ENCODE measurements around the gene SEMA3C.

SEMA3C gene

DNA sequence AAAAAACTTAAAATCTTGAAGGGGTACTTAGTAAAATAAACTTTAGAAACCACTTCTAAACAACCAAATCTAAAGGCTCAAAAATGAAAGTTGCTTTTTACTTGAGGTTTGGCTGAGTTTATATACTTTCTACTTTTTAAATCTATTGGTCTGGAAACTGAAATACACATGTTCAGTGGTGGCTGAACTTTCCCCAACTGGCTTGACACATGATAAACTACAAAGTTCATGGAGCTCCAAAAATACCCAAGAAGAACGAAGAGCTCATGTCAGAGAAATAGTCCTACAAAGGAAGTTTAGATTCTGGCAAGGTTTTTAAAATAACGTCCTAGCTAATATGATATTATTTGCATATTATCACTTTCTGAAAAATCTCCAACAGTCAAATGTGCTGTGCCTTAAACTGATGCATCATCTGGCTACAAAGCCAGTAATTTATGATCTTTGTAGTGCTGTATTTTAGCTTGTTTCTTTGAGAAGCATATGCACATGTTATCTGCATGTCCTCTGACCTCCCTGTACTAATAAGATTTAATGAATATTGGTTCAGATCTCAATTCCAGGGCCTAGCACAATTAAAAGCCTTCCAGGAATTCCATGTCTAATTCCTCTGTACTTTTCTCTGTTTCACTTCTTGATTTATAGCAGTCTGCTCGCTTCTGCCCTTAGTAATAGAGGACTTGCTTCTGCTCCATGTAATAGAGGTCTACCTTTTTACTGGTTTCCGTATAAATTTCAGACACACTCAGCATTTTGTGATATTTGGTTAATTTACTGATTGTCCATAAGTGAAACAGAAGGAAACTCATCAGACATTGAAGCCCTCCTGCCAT is 28.2 kb downstream of the SEMA3C start:
- Mint-ChIP-seq H3K27me3 (no peaks in the 10 kb centered on the region), H3K9me3 (peaks cover 6 to 7% of the 10 kb centered on the region in 2 donors), H3K4me3 (no peak overlapping the region), H3K27ac (no peak overlapping the region), H3K36me3 (ENCODE audit: insufficient read depth) (no peaks in the 10 kb centered on the region), H3K4me1 (ENCODE audit: low read depth in 2 of 2) (no peaks in the 10 kb centered on the region)
- no peak for ATAC-seq (replicated peaks)
- DNase-seq, result no peak

GRCh38 chr7:80889525-80889924 is 29.3 kb downstream of the SEMA3C start:
- no peak overlapping the region for H3K27ac Mint-ChIP-seq
- H3K4me3 Mint-ChIP-seq, result no peak overlapping the region
- DNase-seq (no peak), ATAC-seq (replicated peaks) (no peak)
- no peaks in the 10 kb centered on the region for H3K27me3 Mint-ChIP-seq
- H3K9me3 Mint-ChIP-seq, result peaks cover 4 to 6% of the 10 kb centered on the region in 2 donors
- no peaks in the 10 kb centered on the region for H3K4me1 Mint-ChIP-seq (ENCODE audit: low read depth in 2 of 2)
- H3K36me3 Mint-ChIP-seq (ENCODE audit: insufficient read depth), result no peaks in the 10 kb centered on the region

DNA sequence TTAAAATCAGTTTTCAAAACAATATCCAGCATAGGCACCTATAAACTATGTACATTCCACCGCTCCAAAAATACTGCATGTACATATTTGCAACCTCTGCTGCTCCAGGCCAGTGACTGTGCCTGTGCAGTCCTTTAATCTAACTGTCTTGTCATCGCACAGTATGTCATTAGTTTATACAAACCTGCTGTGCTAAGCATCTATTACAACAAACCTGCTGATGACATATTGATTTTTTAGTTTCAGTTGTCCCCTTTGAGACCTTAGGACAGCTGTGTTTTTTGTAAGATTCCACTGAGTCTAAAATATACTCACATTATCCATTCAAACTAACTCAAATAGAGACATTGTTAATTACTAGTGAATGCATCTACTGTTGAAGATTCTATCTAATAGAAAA is 33.1 kb downstream of the SEMA3C start:
- Mint-ChIP-seq H3K27ac (no peak overlapping the region), H3K36me3 (ENCODE audit: insufficient read depth) (no peaks in the 10 kb centered on the region), H3K4me1 (ENCODE audit: low read depth in 2 of 2) (no peaks in the 10 kb centered on the region), H3K4me3 (no peak overlapping the region), H3K9me3 (peaks cover 0 to 4% of the 10 kb centered on the region in 2 donors), H3K27me3 (no peaks in the 10 kb centered on the region)
- ATAC-seq (replicated peaks) (no peak), DNase-seq (no peak)

DNA sequence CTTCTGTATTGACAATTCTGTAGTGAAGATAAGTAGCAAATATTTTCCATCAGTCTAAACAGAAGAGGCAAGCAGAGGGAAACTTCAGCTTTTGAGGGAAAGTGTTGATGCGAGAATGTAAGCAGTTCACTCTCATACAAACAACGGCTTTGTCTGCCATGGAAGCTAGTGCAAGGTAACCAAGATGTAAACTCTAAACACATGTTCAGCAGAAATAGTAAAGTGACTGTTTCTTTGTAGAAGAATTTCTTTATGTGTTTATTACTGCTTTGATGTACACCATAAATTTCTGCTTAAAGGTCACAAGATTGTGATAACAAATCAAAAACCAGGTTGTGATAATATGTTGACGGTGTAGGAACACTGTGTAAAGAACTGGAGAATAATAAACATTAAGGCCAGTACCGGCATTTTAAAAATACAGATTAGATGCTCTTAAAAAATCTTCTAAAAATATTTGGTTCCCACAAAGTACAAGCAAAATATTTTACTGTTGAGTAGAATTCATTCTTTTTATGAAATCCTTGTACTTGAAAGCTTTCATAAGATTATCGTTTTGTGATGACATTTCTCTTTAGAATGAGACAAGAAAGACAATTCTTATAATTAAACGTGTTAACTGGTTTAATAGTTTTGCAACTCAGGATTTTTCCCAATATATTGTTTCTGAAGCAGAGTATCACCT is 34.2 kb downstream of the SEMA3C start:
- ATAC-seq (replicated peaks) (no peak), DNase-seq (no peak)
- Mint-ChIP-seq H3K9me3 (peaks cover 4 to 7% of the 10 kb centered on the region in 2 donors), H3K27me3 (no peaks in the 10 kb centered on the region), H3K27ac (no peak overlapping the region), H3K4me3 (no peak overlapping the region), H3K4me1 (ENCODE audit: low read depth in 2 of 2) (no peaks in the 10 kb centered on the region), H3K36me3 (ENCODE audit: insufficient read depth) (no peaks in the 10 kb centered on the region)

- Mint-ChIP-seq H3K27me3 (no peaks in the 10 kb centered on the region), H3K36me3 (ENCODE audit: insufficient read depth) (no peaks in the 10 kb centered on the region), H3K9me3 (peaks cover 6 to 16% of the 10 kb centered on the region in 2 donors), H3K27ac (no peak overlapping the region), H3K4me1 (ENCODE audit: low read depth in 2 of 2) (no peaks in the 10 kb centered on the region), H3K4me3 (no peak overlapping the region)
- ATAC-seq (replicated peaks), result no peak
- DNase-seq, result no peak
These were observed 35.5 kb downstream of the SEMA3C start for GRCh38 chr7:80883154-80884025.

GRCh38 chr7:80882213-80882801 is 36.5 kb downstream of the SEMA3C start:
- ATAC-seq (replicated peaks) (no peak), DNase-seq (no peak)
- Mint-ChIP-seq H3K36me3 (ENCODE audit: insufficient read depth) (no peaks in the 10 kb centered on the region), H3K4me1 (ENCODE audit: low read depth in 2 of 2) (no peaks in the 10 kb centered on the region), H3K4me3 (no peak overlapping the region), H3K9me3 (peaks cover 6 to 17% of the 10 kb centered on the region in 2 donors), H3K27ac (no peak overlapping the region), H3K27me3 (no peaks in the 10 kb centered on the region)

DNA sequence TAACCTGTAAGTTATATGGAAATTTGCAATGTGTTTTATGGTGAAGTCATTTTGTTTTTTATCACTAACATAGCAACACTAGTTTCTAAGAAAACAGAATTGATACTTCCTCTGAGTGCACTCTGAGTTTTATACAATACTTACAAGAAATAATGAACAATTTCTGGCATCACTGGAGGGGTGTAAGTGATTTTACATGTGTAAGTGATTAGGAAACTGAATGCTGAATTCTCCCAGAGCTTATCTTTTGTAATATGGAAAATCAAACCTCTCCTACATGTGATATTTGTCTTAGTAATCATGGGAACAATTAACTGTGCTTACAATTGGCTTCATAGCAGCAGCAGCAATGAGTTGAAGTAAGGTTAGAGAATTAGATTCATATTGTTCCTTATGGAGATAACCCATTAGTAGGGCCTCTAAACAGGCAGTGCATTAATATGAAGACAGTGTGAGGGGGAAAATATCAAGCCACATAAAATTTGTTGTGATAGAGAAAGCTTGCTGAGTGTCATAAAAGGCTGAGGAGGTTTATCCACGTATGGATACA is 37.4 kb downstream of the SEMA3C start:
- H3K36me3 Mint-ChIP-seq (ENCODE audit: insufficient read depth), result no peaks in the 10 kb centered on the region
- no peaks in the 10 kb centered on the region for H3K27me3 Mint-ChIP-seq
- H3K9me3 Mint-ChIP-seq, result peaks cover 8 to 17% of the 10 kb centered on the region in 2 donors
- DNase-seq, result no peak
- no peaks in the 10 kb centered on the region for H3K4me1 Mint-ChIP-seq (ENCODE audit: low read depth in 2 of 2)
- H3K4me3 Mint-ChIP-seq, result no peak overlapping the region
- H3K27ac Mint-ChIP-seq, result no peak overlapping the region
- no peak for ATAC-seq (replicated peaks)

DNA sequence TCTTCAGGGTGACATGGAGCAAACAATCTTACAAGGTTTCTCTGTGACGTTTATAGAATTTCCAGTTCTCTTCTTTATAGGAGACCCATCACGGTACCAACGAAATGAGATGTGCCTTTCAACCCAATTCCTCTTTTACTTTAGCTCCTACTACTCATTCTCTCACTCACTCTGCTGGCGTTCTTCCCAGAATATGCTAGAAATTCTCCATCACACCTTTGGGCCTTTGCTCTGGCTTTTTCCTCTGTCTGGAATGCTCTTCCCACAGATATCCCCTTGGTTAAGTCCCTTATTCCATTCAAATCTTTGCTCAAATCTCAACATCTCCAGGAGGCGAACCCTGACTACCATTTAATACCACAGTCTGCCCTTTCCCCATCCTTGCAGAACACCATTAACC is 39.0 kb downstream of the SEMA3C start:
- DNase-seq, result no peak
- ATAC-seq (replicated peaks), result no peak
- H3K36me3 Mint-ChIP-seq (ENCODE audit: insufficient read depth), result no peaks in the 10 kb centered on the region
- H3K9me3 Mint-ChIP-seq, result peaks cover 8 to 17% of the 10 kb centered on the region in 2 donors
- no peak overlapping the region for H3K27ac Mint-ChIP-seq
- H3K27me3 Mint-ChIP-seq, result no peaks in the 10 kb centered on the region
- H3K4me1 Mint-ChIP-seq (ENCODE audit: low read depth in 2 of 2), result no peaks in the 10 kb centered on the region
- no peak overlapping the region for H3K4me3 Mint-ChIP-seq

GRCh38 chr7:80876894-80877414 is 41.9 kb downstream of the SEMA3C start:
- Mint-ChIP-seq H3K36me3 (ENCODE audit: insufficient read depth) (no peaks in the 10 kb centered on the region), H3K4me3 (no peak overlapping the region), H3K27ac (no peak overlapping the region), H3K9me3 (peaks cover 9 to 17% of the 10 kb centered on the region in 2 donors), H3K4me1 (ENCODE audit: low read depth in 2 of 2) (no peaks in the 10 kb centered on the region), H3K27me3 (no peaks in the 10 kb centered on the region)
- ATAC-seq (replicated peaks) (no peak), DNase-seq (no peak)

DNA sequence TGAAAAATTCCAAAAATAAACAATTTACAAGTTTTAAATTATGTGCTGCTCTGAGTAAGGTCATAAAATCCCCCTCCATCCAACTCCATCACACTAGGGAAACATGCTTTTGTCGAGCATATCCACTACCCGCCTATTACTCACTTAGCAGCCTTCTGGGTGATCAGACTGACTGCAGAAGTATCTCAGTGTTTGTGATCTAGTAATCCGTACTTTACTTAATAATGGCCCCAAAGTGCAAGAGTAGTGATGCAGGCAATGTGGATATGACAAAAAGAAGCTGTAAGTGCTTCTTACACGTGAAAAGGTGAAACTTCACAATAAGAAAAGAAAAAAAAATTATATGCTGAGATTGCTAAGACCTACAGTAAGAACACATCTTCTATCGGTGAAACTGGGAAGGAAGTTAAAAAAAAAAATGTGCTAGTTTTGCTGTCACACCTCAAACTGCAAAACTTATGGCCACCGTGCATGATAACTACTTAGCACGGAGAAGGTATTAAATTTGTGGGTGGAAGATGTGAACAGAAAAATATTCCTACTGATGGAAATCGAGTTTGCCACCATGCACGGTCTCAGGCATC is 43.2 kb downstream of the SEMA3C start:
- Mint-ChIP-seq H3K36me3 (ENCODE audit: insufficient read depth) (no peaks in the 10 kb centered on the region), H3K4me3 (no peak overlapping the region), H3K4me1 (ENCODE audit: low read depth in 2 of 2) (no peaks in the 10 kb centered on the region), H3K27me3 (no peaks in the 10 kb centered on the region), H3K27ac (peak overlapping the region in 1 of 2 donors; percentile 49), H3K9me3 (peaks cover 9 to 17% of the 10 kb centered on the region in 2 donors)
- DNase-seq, result no peak
- ATAC-seq (replicated peaks), result no peak

DNA sequence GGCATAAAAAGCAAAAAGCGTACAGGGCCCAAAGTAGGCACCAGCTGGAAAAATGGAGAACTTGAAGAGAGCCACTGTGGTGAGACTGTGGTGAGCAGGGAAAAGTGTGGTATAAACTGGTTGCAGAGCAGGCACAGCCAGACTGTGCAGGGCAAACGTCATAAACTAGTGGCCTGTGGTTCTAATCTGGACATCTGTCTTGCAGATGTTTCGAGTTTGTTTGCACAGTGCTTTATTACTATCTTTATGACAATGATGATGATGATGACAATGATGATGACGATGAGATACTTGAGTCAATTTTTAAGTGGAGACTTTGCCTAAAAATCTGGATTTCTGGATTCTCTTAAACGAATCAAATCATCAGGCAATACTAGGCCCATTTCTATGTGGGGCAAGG is 45.7 kb downstream of the SEMA3C start:
- Mint-ChIP-seq H3K27ac (no peak overlapping the region), H3K9me3 (peaks cover 0 to 7% of the 10 kb centered on the region in 2 donors), H3K4me3 (no peak overlapping the region), H3K4me1 (ENCODE audit: low read depth in 2 of 2) (no peaks in the 10 kb centered on the region), H3K27me3 (no peaks in the 10 kb centered on the region), H3K36me3 (ENCODE audit: insufficient read depth) (no peaks in the 10 kb centered on the region)
- DNase-seq (no peak), ATAC-seq (replicated peaks) (no peak)

- no peaks in the 10 kb centered on the region for H3K27me3 Mint-ChIP-seq
- H3K4me3 Mint-ChIP-seq, result no peak overlapping the region
- H3K4me1 Mint-ChIP-seq (ENCODE audit: low read depth in 2 of 2), result no peaks in the 10 kb centered on the region
- no peak for DNase-seq
- no peak for ATAC-seq (replicated peaks)
- peaks cover 0 to 5% of the 10 kb centered on the region in 2 donors for H3K9me3 Mint-ChIP-seq
- no peaks in the 10 kb centered on the region for H3K36me3 Mint-ChIP-seq (ENCODE audit: insufficient read depth)
- H3K27ac Mint-ChIP-seq, result no peak overlapping the region
These were observed 47.6 kb downstream of the SEMA3C start for GRCh38 chr7:80871228-80871627.

All from effector memory CD8-positive, alpha-beta T cell (primary cell).